Prostate gland (tissue), 2 donors: ENCODE results near the gene NOP16.

Source experiments
- POLR2A ChIP-seq: fragments of 450-650 bp; IDR thresholded peaks from one replicate; pipeline ENCODE4 v1.6.1; 2016; ENCODE audit warnings: antibody characterized with exemption, mild to moderate bottlenecking
- POLR2AphosphoS5 ChIP-seq: sonication (generic); formaldehyde crosslinking; IDR thresholded peaks from one replicate; pipeline ENCODE4 v1.6.1; 2017; ENCODE audit warnings: antibody characterized with exemption
- TF ChIP-seq, protein P1 (sequence below), 4 experiments: fragments of 200-600 bp in 2 of 4; fragments of 450-650 bp in 2 of 4; sonication (generic) in 2 of 4; IDR thresholded peaks; 1 replicate in 3 of 4; 2 replicates in 1 of 4; pipeline ENCODE4 v1.5.1; 2016 to 2019; ENCODE audit warnings: antibody characterized with exemption in 4 of 4, mild to moderate bottlenecking in 2 of 4, moderate library complexity in 2 of 4

- TF ChIP-seq, protein P1, sequence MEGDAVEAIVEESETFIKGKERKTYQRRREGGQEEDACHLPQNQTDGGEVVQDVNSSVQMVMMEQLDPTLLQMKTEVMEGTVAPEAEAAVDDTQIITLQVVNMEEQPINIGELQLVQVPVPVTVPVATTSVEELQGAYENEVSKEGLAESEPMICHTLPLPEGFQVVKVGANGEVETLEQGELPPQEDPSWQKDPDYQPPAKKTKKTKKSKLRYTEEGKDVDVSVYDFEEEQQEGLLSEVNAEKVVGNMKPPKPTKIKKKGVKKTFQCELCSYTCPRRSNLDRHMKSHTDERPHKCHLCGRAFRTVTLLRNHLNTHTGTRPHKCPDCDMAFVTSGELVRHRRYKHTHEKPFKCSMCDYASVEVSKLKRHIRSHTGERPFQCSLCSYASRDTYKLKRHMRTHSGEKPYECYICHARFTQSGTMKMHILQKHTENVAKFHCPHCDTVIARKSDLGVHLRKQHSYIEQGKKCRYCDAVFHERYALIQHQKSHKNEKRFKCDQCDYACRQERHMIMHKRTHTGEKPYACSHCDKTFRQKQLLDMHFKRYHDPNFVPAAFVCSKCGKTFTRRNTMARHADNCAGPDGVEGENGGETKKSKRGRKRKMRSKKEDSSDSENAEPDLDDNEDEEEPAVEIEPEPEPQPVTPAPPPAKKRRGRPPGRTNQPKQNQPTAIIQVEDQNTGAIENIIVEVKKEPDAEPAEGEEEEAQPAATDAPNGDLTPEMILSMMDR (IDR thresholded peaks at IDR 0.05): no peak
- TF ChIP-seq POLR2AphosphoS5 (no peak), POLR2A (no peak)
Measured at GRCh38 chr5:176427971-176428370, 39.6 kb upstream of the NOP16 start.
